A204.1 (cell line): ENCODE results near the gene GOLGA6L10.

Experiments
- FAIRE-seq: peaks from 2 replicates; lab custom pipeline; 2012; peaks lifted over from hg19 to GRCh38; lab: Jason Lieb, UNC

GOLGA6L10 gene

DNA sequence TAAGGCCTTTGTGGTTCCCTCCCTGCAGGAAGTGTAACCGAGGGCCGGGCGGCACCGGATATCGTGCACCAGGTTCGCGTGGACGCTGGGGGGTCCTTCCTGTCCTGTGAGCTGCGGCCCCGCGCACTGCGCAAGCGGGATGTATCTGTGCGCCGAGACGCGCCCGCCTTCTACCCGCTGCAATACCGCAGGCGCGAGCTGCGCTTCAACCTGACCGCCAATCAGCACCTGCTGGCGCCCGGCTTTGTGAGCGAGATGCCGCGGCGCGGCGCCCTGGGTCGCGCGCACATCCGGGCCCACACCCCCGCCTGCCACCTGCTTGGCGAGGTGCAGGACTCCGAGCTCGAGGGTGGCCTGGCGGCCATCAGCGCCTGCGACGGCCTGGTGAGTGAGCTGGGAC, 50.8 kb downstream of the GOLGA6L10 start:
- no peak for FAIRE-seq

DNA sequence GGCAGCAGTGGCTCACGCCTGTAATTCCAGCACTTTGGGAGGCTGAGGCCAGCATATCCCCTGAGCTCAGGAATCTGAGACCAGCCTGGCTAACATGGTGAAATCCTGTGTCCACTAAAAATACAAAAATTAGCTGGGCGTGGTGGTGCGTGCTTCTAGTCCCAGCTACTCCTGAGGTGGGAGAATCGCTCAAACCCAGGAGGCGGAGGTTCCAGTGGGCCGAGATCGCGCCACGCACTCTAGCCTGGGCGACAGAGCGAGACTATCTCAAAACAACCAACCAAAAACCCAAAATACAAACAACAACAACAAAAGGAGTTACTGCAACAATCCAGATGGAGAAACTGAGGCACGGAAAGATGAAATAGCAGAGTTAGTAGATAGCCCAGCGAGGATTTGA, 51.2 kb downstream of the GOLGA6L10 start:
- no peak for FAIRE-seq

DNA sequence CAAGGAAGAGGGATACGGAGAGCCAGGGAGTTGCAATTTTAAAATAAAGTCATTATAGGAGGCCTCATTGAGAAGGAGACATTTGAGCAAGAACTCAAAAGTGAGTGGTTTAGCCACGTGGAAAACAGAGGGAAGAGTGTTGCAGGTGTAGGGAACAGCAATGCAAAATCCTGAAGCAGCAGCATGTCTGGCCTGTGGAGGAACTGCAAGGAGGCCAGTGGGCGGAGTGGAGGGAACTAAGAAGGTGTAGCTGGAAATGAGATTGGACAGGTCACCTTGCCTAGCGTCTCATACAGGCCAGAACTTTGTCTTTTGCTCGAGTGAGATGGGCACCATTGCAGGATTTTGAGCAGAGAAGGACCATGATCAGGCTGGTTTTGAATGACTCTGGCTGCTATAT, 51.7 kb downstream of the GOLGA6L10 start:
- no peak for FAIRE-seq

DNA sequence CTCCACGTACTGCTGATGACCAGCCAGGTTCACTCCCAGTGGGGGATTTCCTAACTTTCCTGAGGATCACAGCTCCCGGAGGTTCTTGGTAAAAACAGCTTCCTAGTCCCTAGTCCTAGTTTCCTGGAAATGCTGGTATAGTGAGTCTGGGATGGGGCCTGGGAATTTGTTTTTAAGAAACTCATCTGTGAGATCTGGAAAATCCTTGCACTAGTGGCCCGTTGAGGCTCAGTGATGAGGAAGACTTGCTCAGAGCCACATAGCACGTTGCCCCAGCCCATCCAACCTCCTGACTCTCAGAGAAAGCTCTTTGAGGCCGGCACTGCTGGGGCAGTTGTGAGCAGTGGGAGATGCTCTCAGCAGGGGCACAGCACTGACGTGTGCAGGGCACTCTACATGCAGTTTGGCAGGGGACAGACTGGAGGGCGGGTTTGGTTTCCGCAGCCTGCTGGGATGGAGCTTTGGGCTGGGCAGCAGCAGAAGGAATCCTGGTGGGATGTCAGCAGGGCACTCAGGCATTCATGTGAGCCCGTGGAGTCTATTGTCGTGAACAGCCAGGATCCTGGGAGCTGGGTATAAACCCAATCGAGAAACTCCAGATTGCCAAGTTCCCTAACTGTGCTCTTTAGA, 55.1 kb downstream of the GOLGA6L10 start:
- no peak for FAIRE-seq

DNA sequence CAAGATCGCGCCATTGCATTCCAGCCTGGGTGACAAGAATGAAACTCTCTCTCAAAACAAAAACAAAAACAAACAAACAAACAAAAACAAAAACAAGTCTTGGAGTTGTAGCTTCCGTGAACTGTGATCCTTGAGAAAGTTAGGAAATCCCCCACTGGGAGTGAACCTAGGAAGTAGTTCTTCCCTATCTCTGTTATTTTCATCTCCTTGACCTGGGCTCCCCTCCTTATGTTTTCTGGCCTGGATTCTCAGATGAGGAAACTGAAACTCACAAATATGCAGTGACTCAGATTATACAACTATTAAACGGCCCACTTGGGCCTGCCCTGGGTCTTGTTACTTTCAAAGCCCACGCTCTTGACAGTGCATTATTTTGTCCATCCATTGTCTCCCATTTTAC, 57.0 kb downstream of the GOLGA6L10 start:
- FAIRE-seq: no peak
